GM12878 (cell line): ENCODE results near the gene PHLPP1. TPM values are rescaled to one million over a fixed set of nuclear protein-coding genes. Genes with fewer than 3 reads are reported as not detected.

Experiments
- ATAC-seq: fragments of 200-7000 bp; cut with Tn5 transposase; 3 replicates; pipeline ENCODE4 v1.9.1; 2020; ENCODE audit warnings: mild to moderate bottlenecking, moderate library complexity
- BruUV-seq: library from RNA; stranded (reverse); fragments of 400-500 nt; replicated peaks from 2 replicates; lab custom pipeline; 2021; lab: Mats Ljungman, UMichigan
- CTCF ChIA-PET: fragments of 300-600 bp; sonication (Branson Sonifier 250); formaldehyde crosslinking; extraction: SDS; loops from one replicate; lab custom pipeline; 2021; ENCODE audit warnings: inconsistent platforms; lab: Yijun Ruan, JAX
- POLR2A ChIA-PET: fragments of 350-600 bp; formaldehyde crosslinking; extraction: SDS; loops from one replicate; lab custom pipeline; 2021; ENCODE audit warnings: inconsistent platforms; lab: Charles Lee
- RAD21 ChIA-PET: fragments of 300-600 bp; sonication (Branson Sonifier 250); formaldehyde crosslinking; loops from one replicate; lab custom pipeline; 2023; ENCODE audit warnings: antibody characterized with exemption; ENCODE audit not compliant: unreplicated experiment; lab: Charles Lee
- SMC1A ChIA-PET: fragments of 300-600 bp; sonication (Branson Sonifier 250); formaldehyde crosslinking; loops from one replicate; lab custom pipeline; 2023; ENCODE audit not compliant: unreplicated experiment, uncharacterized antibody; lab: Charles Lee
- DNase-seq: peaks from one replicate; pipeline ENCODE4 v3.0.0-alpha.2; 2011; ENCODE audit warnings: low read depth, low spot score
- FAIRE-seq: peaks from 3 replicates; lab custom pipeline; 2011; peaks lifted over from hg19 to GRCh38; lab: Jason Lieb, UNC
- H2AFZ ChIP-seq: 2 replicates; pipeline ENCODE4 v1.6.0; 2011; ENCODE audit warnings: low read depth, low read length, control low read depth; ENCODE audit not compliant: control insufficient read depth
- H3K27ac ChIP-seq: 2 replicates; pipeline ENCODE4 v1.5.1; 2011; ENCODE audit warnings: control low read depth; ENCODE audit not compliant: control insufficient read depth, insufficient read depth
- H3K27me3 ChIP-seq, 2 experiments: replicated peaks in 1 of 2; 2 replicates each; pipeline versions ENCODE4 v1.6.0 to v1.6.1; 2011; ENCODE audit warnings: low read length in 1 of 2; ENCODE audit not compliant: control insufficient read depth in 2 of 2, insufficient read depth in 2 of 2
- H3K36me3 ChIP-seq, 2 experiments: 2 replicates each; pipeline ENCODE4 v1.5.1; 2011; ENCODE audit warnings: low read length in 1 of 2; ENCODE audit not compliant: control insufficient read depth in 2 of 2, insufficient read depth in 2 of 2
- H3K4me1 ChIP-seq: 2 replicates; pipeline ENCODE4 v1.6.1; 2011; ENCODE audit warnings: mild to moderate bottlenecking, low read length, moderate library complexity, mixed read lengths; ENCODE audit not compliant: control insufficient read depth, insufficient read depth
- H3K4me2 ChIP-seq: 2 replicates; pipeline ENCODE4 v1.6.0; 2011; ENCODE audit warnings: control low read depth; ENCODE audit not compliant: control insufficient read depth, insufficient read depth
- H3K4me3 ChIP-seq: fragments of 200-600 bp; sonication (generic); 2 replicates; pipeline ENCODE4 v1.5.1; 2016
- H3K79me2 ChIP-seq: 2 replicates; pipeline ENCODE4 v1.6.0; 2011; ENCODE audit warnings: low read length; ENCODE audit not compliant: control insufficient read depth, insufficient read depth
- H3K9ac ChIP-seq: 2 replicates; pipeline ENCODE4 v1.8.0; 2011; ENCODE audit warnings: low read length, control low read depth, mixed read lengths; ENCODE audit not compliant: control insufficient read depth, insufficient read depth
- H3K9me3 ChIP-seq: replicated peaks from 3 replicates; pipeline ENCODE4 v1.5.1; 2011; ENCODE audit warnings: mild to moderate bottlenecking, low read length; ENCODE audit not compliant: control insufficient read depth, insufficient read depth
- H4K20me1 ChIP-seq: 2 replicates; pipeline ENCODE4 v1.6.0; 2011; ENCODE audit not compliant: control insufficient read depth, insufficient read depth
- ATF3 ChIP-seq: IDR thresholded peaks from 2 replicates; pipeline ENCODE4 v1.6.1; 2011; ENCODE audit warnings: low read depth, mild to moderate bottlenecking, low read length, moderate library complexity, borderline replicate concordance; ENCODE audit errors: extremely low read depth
- CHD1 ChIP-seq: IDR thresholded peaks from 2 replicates; pipeline ENCODE4 v1.6.1; 2012; ENCODE audit warnings: low read depth, low read length, improper control_type of control experiment
- E2F4 ChIP-seq: IDR thresholded peaks from 2 replicates; pipeline ENCODE4 v1.6.1; 2012; ENCODE audit warnings: low read depth, low read length, improper control_type of control experiment
- EED ChIP-seq: sonication (generic); IDR thresholded peaks from 2 replicates; pipeline ENCODE4 v1.6.1; 2016; ENCODE audit warnings: antibody characterized with exemption, low read depth
- FOXK2 ChIP-seq: fragments of 450-650 bp; IDR thresholded peaks from 2 replicates; pipeline ENCODE4 v1.6.1; 2017; ENCODE audit warnings: mild to moderate bottlenecking, moderate library complexity
- MYB ChIP-seq: fragments of 150-350 bp; IDR thresholded peaks from 2 replicates; pipeline ENCODE4 v1.6.1; 2014; ENCODE audit warnings: mild to moderate bottlenecking, low read depth, low read length, borderline replicate concordance
- NRF1 ChIP-seq: conservative IDR thresholded peaks from 2 replicates; pipeline ENCODE4 v1.6.1; 2011; ENCODE audit warnings: mild to moderate bottlenecking, low read depth, low read length, improper control_type of control experiment
- PAX5 ChIP-seq: IDR thresholded peaks from 2 replicates; pipeline ENCODE4 v1.6.1; 2011; ENCODE audit warnings: low read depth, low read length, borderline replicate concordance
- RCOR1 ChIP-seq: conservative IDR thresholded peaks from 2 replicates; pipeline ENCODE4 v1.6.1; 2012; ENCODE audit warnings: low read depth, low read length, improper control_type of control experiment
- SP1 ChIP-seq: IDR thresholded peaks from one replicate; pipeline ENCODE4 v1.6.1; 2011; ENCODE audit warnings: low read depth, low read length
- TCF3 ChIP-seq: IDR thresholded peaks from 2 replicates; pipeline ENCODE4 v1.6.1; 2012; ENCODE audit warnings: low read depth, mild to moderate bottlenecking, low read length, borderline replicate concordance; ENCODE audit not compliant: insufficient read depth
- WGBS: methylation state at CpG from one replicate; pipeline ENCODE4 v1.1.6; 2016; ENCODE audit warnings: low lambda C conversion rate; ENCODE audit not compliant: insufficient replicate concordance, insufficient coverage; ENCODE audit errors: missing lambda C conversion rate; 5-methylcytosine and 5-hydroxymethylcytosine counted together
- in situ Hi-C: fragments of 300-500 bp; cut with MboI; formaldehyde crosslinking; loops from 9 replicates; pipeline ENCODE4 v1.14.3; 2018; ENCODE audit warnings: mixed read lengths
- intact Hi-C: fragments of 100-400 bp; cut with micrococcal nuclease; formaldehyde crosslinking; loops from one replicate; pipeline ENCODE4 v1.14.2; 2022; ENCODE audit not compliant: unreplicated experiment
- polyA plus RNA-seq, 11 experiments: library from polyadenylated mRNA; depleted of rRNA in 4 of 11; unstranded in 6 of 11; stranded (reverse) in 5 of 11; fragments of >200 nt; fragmentation: Nextera tagmentation in 4 of 11; fragmentation: Illumina TruSeq in 1 of 11; extraction: Ambion mirVana in 4 of 11; extraction: Trizol in 1 of 11; gene quantifications; 1 replicate in 1 of 11; 2 replicates in 10 of 11; pipeline versions ENCODE4 v1.2.1 to v1.2.3, GENCODE V29; 2011 to 2016; ENCODE audit warnings: inconsistent platforms in 2 of 11, missing spikeins in 2 of 11, low read depth in 1 of 11
- total RNA-seq, 4 experiments: library from RNA; depleted of rRNA in 3 of 4; stranded (reverse); fragments of >200 nt in 3 of 4; fragmentation: Illumina TruSeq in 1 of 4; extraction: Trizol in 1 of 4; gene quantifications; 2 replicates each; pipeline versions ENCODE4 v1.2.1 to v1.2.3, GENCODE V29; 2013 to 2021
- TF ChIP-seq, protein P1 (sequence below), 3 experiments: IDR thresholded peaks in 2 of 3; conservative IDR thresholded peaks in 1 of 3; 2 replicates each; pipeline ENCODE4 v1.5.1; 2011; ENCODE audit warnings: low read depth in 3 of 3, low read length in 3 of 3, mild to moderate bottlenecking in 3 of 3, control low read depth in 2 of 3, moderate library complexity in 2 of 3, inconsistent platforms in 1 of 3, mixed read lengths in 1 of 3; ENCODE audit not compliant: control insufficient read depth in 2 of 3, insufficient read depth in 1 of 3; ENCODE audit errors: extremely low read depth in 1 of 3
- TF ChIP-seq, protein P2 (sequence below): IDR thresholded peaks from 2 replicates; pipeline ENCODE4 v1.6.1; 2011; ENCODE audit warnings: low read depth, low read length, improper control_type of control experiment, borderline replicate concordance
- TF ChIP-seq, protein P3 (sequence below): fragments of 450-650 bp; IDR thresholded peaks from 2 replicates; pipeline ENCODE4 v1.6.1; 2017; ENCODE audit warnings: mild to moderate bottlenecking

PHLPP1 gene
- total and polyA plus RNA-seq, 10 of the 15 experiments (the other 5 are each of a cell fraction or from before 2014, with no cell fraction given): 0.42 to 7.0 (median 1.9) TPM

DNA sequence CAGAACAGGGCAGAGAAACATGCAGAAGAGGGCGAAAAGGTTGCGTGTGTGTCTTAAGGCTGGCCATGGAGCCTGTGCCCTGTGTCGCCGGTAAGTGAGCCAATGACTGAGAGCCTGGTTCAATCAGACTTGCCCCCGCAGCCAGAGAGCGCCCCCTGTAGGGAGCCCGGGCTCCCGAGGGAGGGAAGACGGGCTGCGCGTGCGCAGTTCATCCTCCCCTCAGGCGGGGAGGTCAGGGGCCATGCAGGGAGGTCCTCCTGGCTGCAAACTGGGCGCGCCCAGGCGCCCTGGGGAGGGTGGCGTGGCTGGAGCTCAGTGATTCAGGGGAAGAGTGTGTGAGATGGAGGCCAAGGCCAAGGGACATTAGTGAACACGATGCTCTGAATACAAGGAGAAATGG, 276.6 kb downstream of the PHLPP1 start:
- in situ Hi-C loops: no loop called here
- TF ChIP-seq E2F4 (no peak), RCOR1 (no peak), MYB (no peak), SP1 (no peak), EED (no peak), FOXK2 (no peak), NRF1 (no peak), PAX5 (no peak), ATF3 (no peak), TCF3 (no peak), CHD1 (no peak)
- TF ChIP-seq, protein P1, sequence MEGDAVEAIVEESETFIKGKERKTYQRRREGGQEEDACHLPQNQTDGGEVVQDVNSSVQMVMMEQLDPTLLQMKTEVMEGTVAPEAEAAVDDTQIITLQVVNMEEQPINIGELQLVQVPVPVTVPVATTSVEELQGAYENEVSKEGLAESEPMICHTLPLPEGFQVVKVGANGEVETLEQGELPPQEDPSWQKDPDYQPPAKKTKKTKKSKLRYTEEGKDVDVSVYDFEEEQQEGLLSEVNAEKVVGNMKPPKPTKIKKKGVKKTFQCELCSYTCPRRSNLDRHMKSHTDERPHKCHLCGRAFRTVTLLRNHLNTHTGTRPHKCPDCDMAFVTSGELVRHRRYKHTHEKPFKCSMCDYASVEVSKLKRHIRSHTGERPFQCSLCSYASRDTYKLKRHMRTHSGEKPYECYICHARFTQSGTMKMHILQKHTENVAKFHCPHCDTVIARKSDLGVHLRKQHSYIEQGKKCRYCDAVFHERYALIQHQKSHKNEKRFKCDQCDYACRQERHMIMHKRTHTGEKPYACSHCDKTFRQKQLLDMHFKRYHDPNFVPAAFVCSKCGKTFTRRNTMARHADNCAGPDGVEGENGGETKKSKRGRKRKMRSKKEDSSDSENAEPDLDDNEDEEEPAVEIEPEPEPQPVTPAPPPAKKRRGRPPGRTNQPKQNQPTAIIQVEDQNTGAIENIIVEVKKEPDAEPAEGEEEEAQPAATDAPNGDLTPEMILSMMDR (IDR thresholded peaks at IDR 0.05 in 2 of 3, conservative IDR thresholded peaks at IDR 0.05 in 1 of 3; ENCODE audit: control insufficient read depth in 2 of 3, extremely low read depth in 1 of 3, insufficient read depth in 1 of 3, low read depth in 3 of 3, low read length in 3 of 3): no peak
- TF ChIP-seq, protein P2, sequence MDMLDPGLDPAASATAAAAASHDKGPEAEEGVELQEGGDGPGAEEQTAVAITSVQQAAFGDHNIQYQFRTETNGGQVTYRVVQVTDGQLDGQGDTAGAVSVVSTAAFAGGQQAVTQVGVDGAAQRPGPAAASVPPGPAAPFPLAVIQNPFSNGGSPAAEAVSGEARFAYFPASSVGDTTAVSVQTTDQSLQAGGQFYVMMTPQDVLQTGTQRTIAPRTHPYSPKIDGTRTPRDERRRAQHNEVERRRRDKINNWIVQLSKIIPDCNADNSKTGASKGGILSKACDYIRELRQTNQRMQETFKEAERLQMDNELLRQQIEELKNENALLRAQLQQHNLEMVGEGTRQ: no peak
- TF ChIP-seq, protein P3, sequence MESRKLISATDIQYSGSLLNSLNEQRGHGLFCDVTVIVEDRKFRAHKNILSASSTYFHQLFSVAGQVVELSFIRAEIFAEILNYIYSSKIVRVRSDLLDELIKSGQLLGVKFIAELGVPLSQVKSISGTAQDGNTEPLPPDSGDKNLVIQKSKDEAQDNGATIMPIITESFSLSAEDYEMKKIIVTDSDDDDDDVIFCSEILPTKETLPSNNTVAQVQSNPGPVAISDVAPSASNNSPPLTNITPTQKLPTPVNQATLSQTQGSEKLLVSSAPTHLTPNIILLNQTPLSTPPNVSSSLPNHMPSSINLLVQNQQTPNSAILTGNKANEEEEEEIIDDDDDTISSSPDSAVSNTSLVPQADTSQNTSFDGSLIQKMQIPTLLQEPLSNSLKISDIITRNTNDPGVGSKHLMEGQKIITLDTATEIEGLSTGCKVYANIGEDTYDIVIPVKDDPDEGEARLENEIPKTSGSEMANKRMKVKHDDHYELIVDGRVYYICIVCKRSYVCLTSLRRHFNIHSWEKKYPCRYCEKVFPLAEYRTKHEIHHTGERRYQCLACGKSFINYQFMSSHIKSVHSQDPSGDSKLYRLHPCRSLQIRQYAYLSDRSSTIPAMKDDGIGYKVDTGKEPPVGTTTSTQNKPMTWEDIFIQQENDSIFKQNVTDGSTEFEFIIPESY: no peak
- TF ChIP-seq, all 136 proteins: peak for 0
- POLR2A ChIA-PET: no interaction called here
- no peak for ATAC-seq
- Histone ChIP-seq H3K27ac (no peak overlapping the region), H3K9ac (no peak overlapping the region), H3K4me2 (no peak overlapping the region), H2AFZ (no peak overlapping the region), H3K4me3 (no peak overlapping the region), H3K79me2 (no peaks in the 10 kb centered on the region), H3K27me3 (no peaks in the 10 kb centered on the region; a peak in 1 of 4 replicates), H4K20me1 (no peaks in the 10 kb centered on the region), H3K9me3 (no peaks in the 10 kb centered on the region), H3K36me3 (no peaks in the 10 kb centered on the region), H3K4me1 (no peaks in the 10 kb centered on the region)
- intact Hi-C loops: no loop called here
- CTCF ChIA-PET: interaction anchor here (1.5 kb wide), 1 partner anchor 9 kb away, joined by 7 read pairs; no protein-coding TSS in a partner anchor
- FAIRE-seq: no peak
- BruUV-seq: no TSS peak
- RAD21 ChIA-PET: no interaction called here
- 79% methylated on average over 18 of the region's 18 CpGs for WGBS
- SMC1A ChIA-PET: no interaction called here
- DNase-seq: no peak
